ENCODE measurements around the gene SCN10A.

The SCN10A gene

DNA sequence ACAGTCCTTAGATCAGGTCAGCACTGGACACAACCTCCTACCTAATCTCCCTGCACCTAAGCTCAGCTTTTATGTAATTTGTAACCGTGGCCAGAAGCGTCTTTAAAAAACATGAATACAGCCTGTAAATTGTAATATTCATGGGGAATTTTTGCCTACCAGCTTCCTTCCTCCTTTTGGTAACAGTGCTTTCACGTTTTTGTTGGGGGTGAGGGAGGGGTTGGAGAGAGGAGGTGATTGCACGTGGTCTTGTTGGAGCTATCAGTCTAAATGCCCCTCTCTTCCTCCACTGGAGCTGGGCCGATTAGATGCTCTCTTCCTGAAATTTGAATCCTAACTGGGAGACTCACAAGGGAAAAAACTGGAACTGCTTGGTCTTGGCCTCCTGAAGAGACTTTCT, 131.5 kb downstream of the SCN10A start:
- DNase-seq (ENCODE audit: insufficient read length, low spot score): no peak
- no peak for TF ChIP-seq POU2F2 (IDR thresholded peaks at IDR 0.05; ENCODE audit: low read depth, low read length)
- TF ChIP-seq TAF1 (IDR thresholded peaks at IDR 0.05; ENCODE audit: low read depth, low read length): no peak
- TF ChIP-seq POLR2A (IDR thresholded peaks at IDR 0.05; ENCODE audit: low read depth, low read length): no peak
- no peak for TF ChIP-seq PAX5 (IDR thresholded peaks at IDR 0.05; ENCODE audit: insufficient read depth, low read length, severe bottlenecking)
- TF ChIP-seq SPI1 (IDR thresholded peaks at IDR 0.05; ENCODE audit: low read depth, low read length): no peak
- TF ChIP-seq POLR2AphosphoS5 (IDR thresholded peaks at IDR 0.05; ENCODE audit: low read depth, low read length): no peak
- FAIRE-seq: no peak

DNA sequence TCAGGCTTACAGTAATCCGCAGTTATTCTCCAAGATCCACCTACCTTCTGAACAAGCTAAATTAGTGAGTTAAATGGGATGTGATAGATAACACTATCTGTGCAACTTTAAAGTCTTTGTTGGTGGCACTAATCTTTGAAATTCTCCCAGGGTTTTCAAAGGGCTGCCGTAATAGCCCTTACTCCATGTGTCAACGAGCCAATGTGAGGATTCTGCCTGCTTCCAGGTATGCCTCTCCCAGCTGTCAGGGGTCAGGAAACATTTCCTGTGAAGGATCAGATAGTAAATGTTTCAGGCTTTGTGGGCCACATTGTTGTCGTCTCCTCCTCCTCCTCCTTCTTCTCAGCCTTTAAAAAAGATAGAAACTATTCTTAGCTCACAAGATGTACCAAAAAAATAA, 146.3 kb downstream of the SCN10A start:
- TF ChIP-seq TAF1 (IDR thresholded peaks at IDR 0.05; ENCODE audit: low read depth, low read length) (no peak), POU2F2 (IDR thresholded peaks at IDR 0.05; ENCODE audit: low read depth, low read length) (no peak), POLR2AphosphoS5 (IDR thresholded peaks at IDR 0.05; ENCODE audit: low read depth, low read length) (no peak), PAX5 (IDR thresholded peaks at IDR 0.05; ENCODE audit: insufficient read depth, low read length, severe bottlenecking) (no peak), SPI1 (IDR thresholded peaks at IDR 0.05; ENCODE audit: low read depth, low read length) (no peak), POLR2A (IDR thresholded peaks at IDR 0.05; ENCODE audit: low read depth, low read length) (no peak)
- DNase-seq (ENCODE audit: insufficient read length, low spot score) (no peak), FAIRE-seq (no peak)

DNA sequence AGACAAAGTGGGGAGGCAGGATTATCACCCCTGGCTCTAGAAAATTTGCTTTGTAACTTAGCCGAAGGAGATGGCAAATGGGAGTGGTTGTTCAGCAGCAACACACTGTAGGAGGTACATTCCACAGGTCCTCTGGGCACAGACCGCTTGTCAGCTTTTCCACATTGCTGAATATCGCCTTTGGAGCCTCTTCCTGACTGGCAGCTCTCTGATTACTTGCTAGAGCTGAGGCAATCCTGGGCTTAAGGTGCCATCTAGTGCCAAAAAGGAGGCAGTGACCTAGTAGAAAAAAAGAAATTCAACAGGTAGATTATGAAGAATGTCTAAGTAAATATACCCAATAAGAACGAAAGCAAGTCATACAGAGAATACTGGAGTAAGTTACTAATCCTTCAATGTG, 153.5 kb downstream of the SCN10A start:
- TF ChIP-seq PAX5 (IDR thresholded peaks at IDR 0.05; ENCODE audit: insufficient read depth, low read length, severe bottlenecking): no peak
- no peak for TF ChIP-seq POLR2AphosphoS5 (IDR thresholded peaks at IDR 0.05; ENCODE audit: low read depth, low read length)
- no peak for TF ChIP-seq POU2F2 (IDR thresholded peaks at IDR 0.05; ENCODE audit: low read depth, low read length)
- TF ChIP-seq SPI1 (IDR thresholded peaks at IDR 0.05; ENCODE audit: low read depth, low read length): no peak
- no peak for TF ChIP-seq TAF1 (IDR thresholded peaks at IDR 0.05; ENCODE audit: low read depth, low read length)
- TF ChIP-seq POLR2A (IDR thresholded peaks at IDR 0.05; ENCODE audit: low read depth, low read length): no peak
- FAIRE-seq: no peak
- no peak for DNase-seq (ENCODE audit: insufficient read length, low spot score)

DNA sequence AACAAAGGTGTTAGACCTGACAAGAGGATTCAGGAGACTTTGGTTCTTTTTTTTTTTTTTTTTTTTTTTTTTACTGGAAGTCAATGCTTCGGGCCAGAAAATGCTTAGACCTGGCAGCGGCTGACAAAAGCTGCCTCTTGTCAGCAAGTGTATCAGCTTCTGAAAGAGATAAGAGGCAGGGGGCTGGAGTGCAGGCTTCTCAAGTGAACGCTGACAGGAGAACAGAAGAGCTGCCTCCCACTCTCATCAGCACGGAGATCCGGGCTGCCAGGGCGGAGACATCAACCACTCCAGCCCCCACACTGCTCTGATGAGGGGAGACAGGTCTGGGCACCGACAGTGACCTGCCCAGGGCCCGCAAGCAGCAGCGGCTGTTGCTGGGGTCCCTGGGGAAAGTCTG, 157.2 kb downstream of the SCN10A start:
- no peak for TF ChIP-seq POU2F2 (IDR thresholded peaks at IDR 0.05; ENCODE audit: low read depth, low read length)
- no peak for TF ChIP-seq POLR2A (IDR thresholded peaks at IDR 0.05; ENCODE audit: low read depth, low read length)
- TF ChIP-seq TAF1 (IDR thresholded peaks at IDR 0.05; ENCODE audit: low read depth, low read length): no peak
- no peak for TF ChIP-seq POLR2AphosphoS5 (IDR thresholded peaks at IDR 0.05; ENCODE audit: low read depth, low read length)
- TF ChIP-seq SPI1 (IDR thresholded peaks at IDR 0.05; ENCODE audit: low read depth, low read length): no peak
- no peak for TF ChIP-seq PAX5 (IDR thresholded peaks at IDR 0.05; ENCODE audit: insufficient read depth, low read length, severe bottlenecking)
- no peak for FAIRE-seq

DNA sequence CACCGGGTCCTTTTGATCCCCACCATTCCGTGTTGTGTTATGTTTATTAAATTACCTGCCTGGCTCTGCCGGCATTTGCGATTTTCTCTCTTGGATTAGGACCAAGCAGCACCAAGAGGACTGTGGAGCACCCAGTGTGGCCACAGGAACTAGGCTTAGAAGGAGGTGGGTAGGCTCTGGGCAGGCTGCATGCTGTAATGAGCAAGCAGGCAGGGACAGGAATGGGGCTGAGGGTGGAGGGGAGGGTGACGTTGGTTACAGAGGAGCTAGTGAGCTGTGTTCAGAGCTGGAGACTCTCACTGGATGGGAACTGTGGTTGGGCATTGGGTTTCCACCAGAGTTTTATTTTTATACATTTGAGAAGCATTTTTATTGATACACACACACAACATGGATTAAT, 158.6 kb downstream of the SCN10A start:
- no peak for DNase-seq (ENCODE audit: insufficient read length, low spot score)
- FAIRE-seq: no peak
- TF ChIP-seq POU2F2 (IDR thresholded peaks at IDR 0.05; ENCODE audit: low read depth, low read length) (no peak), TAF1 (IDR thresholded peaks at IDR 0.05; ENCODE audit: low read depth, low read length) (no peak), PAX5 (IDR thresholded peaks at IDR 0.05; ENCODE audit: insufficient read depth, low read length, severe bottlenecking) (no peak), SPI1 (IDR thresholded peaks at IDR 0.05; ENCODE audit: low read depth, low read length) (no peak), POLR2AphosphoS5 (IDR thresholded peaks at IDR 0.05; ENCODE audit: low read depth, low read length) (no peak), POLR2A (IDR thresholded peaks at IDR 0.05; ENCODE audit: low read depth, low read length) (no peak)

More for the DNA sequence above, 157.2 kb downstream of the SCN10A start:
- no peak for DNase-seq (ENCODE audit: insufficient read length, low spot score)

DNA sequence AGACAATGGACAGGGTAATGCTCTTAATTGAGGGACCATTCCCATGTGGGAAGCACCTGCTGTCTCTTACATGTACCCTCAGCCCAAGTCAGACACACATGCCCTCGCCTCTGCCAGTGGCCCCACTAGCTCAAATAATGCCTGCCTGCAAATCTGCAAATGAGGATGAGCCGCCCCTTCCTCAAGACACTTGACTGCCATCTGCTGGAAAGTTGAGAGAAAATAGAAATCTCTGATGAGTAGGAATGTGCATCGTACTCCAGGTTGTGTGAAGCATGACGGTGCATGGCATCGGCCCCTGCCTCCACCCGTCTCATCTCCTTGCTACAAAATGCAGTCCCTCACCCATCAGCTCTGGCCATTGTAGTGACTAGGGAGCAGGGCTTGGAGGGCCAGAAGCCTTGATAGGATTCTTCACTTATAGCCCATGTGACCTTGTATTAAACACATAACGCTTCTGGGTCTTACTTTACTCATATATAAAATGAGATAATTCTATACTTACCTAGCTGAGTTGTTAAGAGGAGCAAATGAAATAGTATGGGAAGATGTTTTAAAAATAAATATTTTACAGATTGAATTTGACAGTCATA, 160.2 kb downstream of the SCN10A start:
- TF ChIP-seq POU2F2 (IDR thresholded peaks at IDR 0.05; ENCODE audit: low read depth, low read length) (no peak), PAX5 (IDR thresholded peaks at IDR 0.05; ENCODE audit: insufficient read depth, low read length, severe bottlenecking) (no peak), SPI1 (IDR thresholded peaks at IDR 0.05; ENCODE audit: low read depth, low read length) (no peak), POLR2AphosphoS5 (IDR thresholded peaks at IDR 0.05; ENCODE audit: low read depth, low read length) (no peak), TAF1 (IDR thresholded peaks at IDR 0.05; ENCODE audit: low read depth, low read length) (no peak), POLR2A (IDR thresholded peaks at IDR 0.05; ENCODE audit: low read depth, low read length) (no peak)
- no peak for DNase-seq (ENCODE audit: insufficient read length, low spot score)
- FAIRE-seq: peak; percentile 66

DNA sequence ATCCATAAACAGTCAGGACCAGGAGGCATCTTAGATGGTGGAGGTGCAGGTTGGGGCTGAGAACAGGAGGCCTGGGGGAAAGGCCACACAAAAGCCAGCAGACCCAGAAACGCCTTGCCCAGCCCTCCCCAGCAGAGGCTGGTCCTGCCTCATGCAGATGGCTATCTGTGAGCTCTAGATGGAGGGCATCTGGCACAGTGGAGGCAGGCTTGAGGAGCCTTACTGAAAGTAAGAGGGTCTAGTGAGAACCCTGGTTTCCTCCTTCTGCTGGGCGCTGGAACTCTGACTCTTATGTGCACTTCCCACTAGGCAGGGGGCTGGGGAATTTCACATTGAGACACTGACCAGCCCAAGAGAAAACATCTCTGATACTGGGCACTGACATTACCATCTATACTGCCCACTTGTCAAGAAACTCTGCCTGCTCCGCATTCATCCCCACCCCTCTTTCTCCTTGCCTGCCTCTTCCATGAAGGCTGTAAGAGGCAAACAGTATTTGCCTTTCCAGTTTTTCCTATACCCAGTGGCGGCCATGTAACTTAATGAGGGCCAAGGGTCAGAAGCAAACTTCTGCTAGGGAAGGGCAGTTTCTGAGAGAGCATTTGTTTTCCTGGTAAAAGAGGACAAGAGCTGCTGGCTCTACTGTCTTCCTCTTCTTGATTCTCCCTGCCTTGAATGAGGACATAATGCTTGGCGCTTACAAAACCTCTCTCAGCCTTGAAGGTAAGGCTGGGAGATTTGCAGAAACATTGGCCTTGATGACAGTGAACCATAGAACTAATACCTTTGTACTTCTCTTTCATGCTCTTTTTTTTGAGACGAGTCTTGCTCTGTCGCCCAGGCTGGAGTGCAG, 162.1 kb downstream of the SCN10A start:
- DNase-seq (ENCODE audit: insufficient read length, low spot score): no peak
- FAIRE-seq: no peak
- no peak for TF ChIP-seq POLR2A (IDR thresholded peaks at IDR 0.05; ENCODE audit: low read depth, low read length)
- no peak for TF ChIP-seq TAF1 (IDR thresholded peaks at IDR 0.05; ENCODE audit: low read depth, low read length)
- no peak for TF ChIP-seq SPI1 (IDR thresholded peaks at IDR 0.05; ENCODE audit: low read depth, low read length)
- no peak for TF ChIP-seq POLR2AphosphoS5 (IDR thresholded peaks at IDR 0.05; ENCODE audit: low read depth, low read length)
- no peak for TF ChIP-seq POU2F2 (IDR thresholded peaks at IDR 0.05; ENCODE audit: low read depth, low read length)
- TF ChIP-seq PAX5 (IDR thresholded peaks at IDR 0.05; ENCODE audit: insufficient read depth, low read length, severe bottlenecking): no peak

DNA sequence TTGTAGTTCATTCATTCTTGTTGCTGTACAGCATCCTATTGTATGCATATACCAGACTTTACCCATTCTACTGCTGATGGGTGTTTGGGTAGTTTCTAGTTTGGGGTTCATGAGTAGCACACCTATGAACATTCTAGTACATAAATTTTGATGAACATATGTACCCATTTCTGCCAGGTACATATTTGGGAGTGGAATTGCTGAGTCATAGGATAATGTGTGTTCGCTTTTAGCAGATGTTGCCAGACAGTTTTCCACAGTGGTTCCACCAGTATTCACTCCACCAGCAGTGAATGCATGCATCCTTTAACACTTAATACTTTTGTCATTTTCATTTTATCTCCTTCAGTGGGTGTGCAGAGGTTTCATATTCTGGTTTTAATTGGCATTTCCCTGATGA, 163.1 kb downstream of the SCN10A start:
- FAIRE-seq (no peak), DNase-seq (ENCODE audit: insufficient read length, low spot score) (no peak)
- TF ChIP-seq POLR2A (IDR thresholded peaks at IDR 0.05; ENCODE audit: low read depth, low read length) (no peak), POLR2AphosphoS5 (IDR thresholded peaks at IDR 0.05; ENCODE audit: low read depth, low read length) (no peak), POU2F2 (IDR thresholded peaks at IDR 0.05; ENCODE audit: low read depth, low read length) (no peak), SPI1 (IDR thresholded peaks at IDR 0.05; ENCODE audit: low read depth, low read length) (no peak), TAF1 (IDR thresholded peaks at IDR 0.05; ENCODE audit: low read depth, low read length) (no peak), PAX5 (IDR thresholded peaks at IDR 0.05; ENCODE audit: insufficient read depth, low read length, severe bottlenecking) (no peak)

DNA sequence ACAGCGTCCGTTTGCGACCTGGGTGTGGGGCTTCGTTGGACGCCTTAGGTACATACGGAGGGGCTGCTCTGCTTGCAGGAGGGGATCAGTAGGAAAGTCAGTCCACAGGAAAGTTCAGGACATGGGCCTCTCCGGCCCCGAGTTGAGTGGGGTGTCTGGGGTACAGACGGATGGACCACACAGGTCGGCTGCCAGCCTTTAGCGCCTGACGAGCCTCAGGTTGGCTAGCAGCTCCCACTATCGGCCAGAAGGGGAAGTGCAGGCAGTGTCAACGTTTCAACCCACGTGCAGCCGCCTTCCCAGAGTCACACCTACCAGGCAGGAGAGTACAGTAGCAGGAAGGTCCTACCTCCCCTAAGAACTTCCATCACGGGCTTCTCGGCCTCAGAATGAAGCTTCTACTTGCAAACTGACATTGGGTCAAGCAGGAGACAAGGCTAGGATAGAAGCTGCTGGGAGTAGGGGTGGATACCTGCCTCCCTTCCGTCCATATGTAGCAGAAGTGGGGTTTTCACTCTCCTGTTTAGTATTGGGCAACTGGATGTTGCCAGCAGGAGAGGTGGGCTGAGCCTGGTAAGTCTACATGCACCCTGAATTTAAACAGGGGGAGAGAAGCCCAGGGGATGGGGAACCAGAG, 164.7 kb downstream of the SCN10A start:
- peak; percentile 66 for DNase-seq (ENCODE audit: insufficient read length, low spot score)
- no peak for TF ChIP-seq POLR2AphosphoS5 (IDR thresholded peaks at IDR 0.05; ENCODE audit: low read depth, low read length)
- peak; percentile 79 for TF ChIP-seq SPI1 (IDR thresholded peaks at IDR 0.05; ENCODE audit: low read depth, low read length)
- no peak for TF ChIP-seq POLR2A (IDR thresholded peaks at IDR 0.05; ENCODE audit: low read depth, low read length)
- no peak for TF ChIP-seq POU2F2 (IDR thresholded peaks at IDR 0.05; ENCODE audit: low read depth, low read length)
- no peak for TF ChIP-seq PAX5 (IDR thresholded peaks at IDR 0.05; ENCODE audit: insufficient read depth, low read length, severe bottlenecking)
- TF ChIP-seq TAF1 (IDR thresholded peaks at IDR 0.05; ENCODE audit: low read depth, low read length): no peak
- FAIRE-seq: peak; percentile 87

All from GM12891 (cell line).